ENCODE results near the gene FBXL13.

DNA sequence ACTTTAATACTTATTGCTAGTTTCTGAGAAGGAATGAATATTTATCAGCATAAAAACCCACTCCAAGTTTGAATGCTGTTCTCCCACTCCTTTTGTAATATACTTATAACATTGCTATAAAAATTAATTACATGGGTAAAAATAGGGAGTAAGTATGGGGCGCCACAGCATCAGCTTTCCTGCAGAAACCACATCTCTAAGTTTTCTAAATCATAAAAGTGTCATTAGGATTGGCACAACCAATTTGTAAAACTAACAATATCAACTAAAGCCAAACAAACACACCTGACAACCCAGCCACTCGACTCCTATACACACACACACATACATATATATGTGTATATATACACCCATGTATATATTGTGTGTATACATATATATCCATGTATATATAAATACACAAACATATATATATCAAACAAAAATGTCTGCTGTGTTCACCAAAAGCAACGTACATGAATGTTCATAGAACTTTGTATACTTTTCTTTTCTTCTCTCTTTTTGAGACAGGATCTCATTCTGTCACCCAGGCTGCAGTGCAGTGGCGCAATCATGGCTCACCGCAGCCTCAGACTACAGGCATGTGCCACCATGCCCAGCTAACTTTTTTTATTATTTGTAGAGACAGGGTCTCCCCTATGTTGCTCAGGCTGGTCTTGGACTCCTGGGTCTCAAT is 176.6 kb downstream of the FBXL13 start:
- TF ChIP-seq, protein P1, sequence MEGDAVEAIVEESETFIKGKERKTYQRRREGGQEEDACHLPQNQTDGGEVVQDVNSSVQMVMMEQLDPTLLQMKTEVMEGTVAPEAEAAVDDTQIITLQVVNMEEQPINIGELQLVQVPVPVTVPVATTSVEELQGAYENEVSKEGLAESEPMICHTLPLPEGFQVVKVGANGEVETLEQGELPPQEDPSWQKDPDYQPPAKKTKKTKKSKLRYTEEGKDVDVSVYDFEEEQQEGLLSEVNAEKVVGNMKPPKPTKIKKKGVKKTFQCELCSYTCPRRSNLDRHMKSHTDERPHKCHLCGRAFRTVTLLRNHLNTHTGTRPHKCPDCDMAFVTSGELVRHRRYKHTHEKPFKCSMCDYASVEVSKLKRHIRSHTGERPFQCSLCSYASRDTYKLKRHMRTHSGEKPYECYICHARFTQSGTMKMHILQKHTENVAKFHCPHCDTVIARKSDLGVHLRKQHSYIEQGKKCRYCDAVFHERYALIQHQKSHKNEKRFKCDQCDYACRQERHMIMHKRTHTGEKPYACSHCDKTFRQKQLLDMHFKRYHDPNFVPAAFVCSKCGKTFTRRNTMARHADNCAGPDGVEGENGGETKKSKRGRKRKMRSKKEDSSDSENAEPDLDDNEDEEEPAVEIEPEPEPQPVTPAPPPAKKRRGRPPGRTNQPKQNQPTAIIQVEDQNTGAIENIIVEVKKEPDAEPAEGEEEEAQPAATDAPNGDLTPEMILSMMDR (IDR thresholded peaks at IDR 0.05), result no peak
- TF ChIP-seq EP300 (IDR thresholded peaks at IDR 0.05), result no peak
- no peak for TF ChIP-seq POLR2A (IDR thresholded peaks at IDR 0.05; ENCODE audit: low read depth)
- no peak for TF ChIP-seq POLR2AphosphoS5 (IDR thresholded peaks at IDR 0.05)
